NK-92 (cell line): ENCODE results near the gene LOC101059915.
"Not testable (repeated sequence)": the region's sequence is repeated elsewhere in the genome, so short reads cannot be mapped to it uniquely, and the experiment has no call there.

Experiments
- DNase-seq: peaks from one replicate; lab custom pipeline; 2025; ENCODE audit not compliant: unreplicated experiment; lab: John Stamatoyannopoulos, UW

LOC101059915 gene

DNA sequence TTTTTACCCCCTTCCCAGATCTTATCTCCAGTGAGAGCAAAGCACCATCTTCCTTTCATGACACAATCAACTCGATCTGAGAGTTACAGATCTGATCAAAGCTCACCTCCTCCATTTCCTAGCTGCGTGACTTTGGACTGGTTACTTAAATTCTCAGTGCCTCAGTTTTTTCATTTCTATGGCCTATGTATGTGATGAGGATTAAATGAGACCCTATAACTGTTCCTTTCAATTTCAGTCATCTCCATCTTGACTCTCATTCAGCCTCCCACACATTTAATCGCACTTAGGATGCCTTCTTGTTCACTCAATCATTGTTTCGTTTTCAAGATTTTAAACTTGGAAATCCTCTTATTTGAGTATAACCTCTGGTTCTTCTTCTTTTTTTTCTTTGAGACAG, 28.9 kb upstream of the LOC101059915 start:
- no peak for DNase-seq

DNA sequence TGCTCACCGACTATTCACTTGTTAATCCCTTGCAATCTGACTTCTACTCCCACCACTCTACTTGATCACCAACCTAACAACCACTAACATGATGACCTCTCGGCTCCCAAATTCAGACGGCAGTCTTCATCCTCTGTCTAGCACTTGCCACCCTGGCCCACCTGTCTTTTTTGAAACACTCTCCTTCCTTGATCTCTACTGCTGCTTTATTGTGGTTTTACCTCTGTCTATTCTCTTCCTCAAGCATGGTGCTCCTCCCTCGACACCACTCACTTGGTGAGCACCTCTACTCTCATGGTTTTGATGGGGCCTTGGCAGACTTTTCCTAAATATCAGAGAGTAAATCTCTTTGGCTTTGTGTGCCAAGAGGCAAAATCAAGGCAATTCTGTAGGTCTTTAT, 27.3 kb upstream of the LOC101059915 start:
- no peak for DNase-seq

DNA sequence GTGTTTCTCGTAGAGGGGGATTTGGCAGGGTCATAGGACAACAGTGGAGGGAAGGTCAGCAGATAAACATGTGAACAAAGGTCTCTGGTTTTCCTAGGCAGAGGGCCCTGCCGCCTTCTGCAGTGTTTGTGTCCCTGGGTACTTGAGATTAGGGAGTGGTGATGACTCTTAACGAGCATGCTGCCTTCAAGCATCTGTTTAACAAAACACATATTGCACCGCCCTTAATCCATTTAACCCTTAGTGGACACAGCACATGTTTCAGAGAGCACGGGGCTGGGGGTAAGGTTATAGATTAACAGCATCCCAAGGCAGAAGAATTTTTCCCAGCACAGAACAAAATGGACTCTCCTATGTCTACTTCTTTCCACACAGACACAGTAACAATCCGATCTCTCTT, 22.9 kb upstream of the LOC101059915 start:
- not testable (repeated sequence) for DNase-seq

- no peak for DNase-seq
Measured at GRCh38 chrX:71650333-71650969, 16.9 kb upstream of the LOC101059915 start.

- DNase-seq, result no peak
Measured at GRCh38 chrX:71652405-71652804, 14.9 kb upstream of the LOC101059915 start.

DNA sequence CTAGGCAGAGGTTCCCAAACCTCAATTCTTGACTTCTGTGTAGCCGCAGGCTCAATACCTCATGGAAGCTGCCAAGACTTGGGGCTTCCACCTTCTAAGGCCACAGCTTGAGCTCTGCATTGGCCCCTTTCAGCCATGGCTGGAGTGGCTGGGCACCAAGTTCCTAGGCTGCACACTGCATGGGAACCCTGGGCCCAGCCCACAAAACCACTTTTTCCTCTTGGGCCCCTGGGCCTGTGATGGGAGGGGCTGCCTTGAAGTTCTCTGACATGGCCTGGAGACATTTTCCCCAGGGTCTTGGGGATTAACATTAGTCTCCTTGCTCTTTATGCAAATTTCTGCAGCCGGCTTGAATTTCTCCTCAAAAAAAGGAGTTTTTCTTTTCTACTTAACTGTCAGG, 14.0 kb upstream of the LOC101059915 start:
- no peak for DNase-seq

GRCh38 chrX:71657267-71657666, 10.1 kb upstream of the LOC101059915 start:
- no peak for DNase-seq

- DNase-seq, result no peak
Measured at GRCh38 chrX:71659342-71659741, 8.0 kb upstream of the LOC101059915 start.

DNA sequence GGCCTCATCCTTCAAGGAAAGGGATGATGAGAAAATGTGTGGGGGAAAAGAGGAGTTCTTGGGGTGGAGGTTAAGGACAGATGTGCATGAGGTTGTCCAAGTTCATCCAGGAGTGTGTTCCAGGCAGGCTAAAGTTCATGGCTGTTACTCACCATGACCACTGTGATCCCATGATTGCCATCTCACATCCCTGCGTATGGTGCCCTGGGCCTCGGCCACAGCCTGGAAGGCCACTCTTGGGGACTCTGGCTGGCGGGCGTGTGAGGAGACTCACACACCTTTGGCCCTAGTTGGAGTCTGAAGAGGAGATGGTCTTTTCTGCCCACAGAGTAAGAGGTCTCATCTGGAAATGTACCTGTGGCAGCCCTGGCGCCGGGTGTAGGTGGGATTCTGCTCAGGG, 7.4 kb upstream of the LOC101059915 start:
- DNase-seq, result no peak

GRCh38 chrX:71660562-71661416, 6.6 kb upstream of the LOC101059915 start:
- DNase-seq, result no peak

DNA sequence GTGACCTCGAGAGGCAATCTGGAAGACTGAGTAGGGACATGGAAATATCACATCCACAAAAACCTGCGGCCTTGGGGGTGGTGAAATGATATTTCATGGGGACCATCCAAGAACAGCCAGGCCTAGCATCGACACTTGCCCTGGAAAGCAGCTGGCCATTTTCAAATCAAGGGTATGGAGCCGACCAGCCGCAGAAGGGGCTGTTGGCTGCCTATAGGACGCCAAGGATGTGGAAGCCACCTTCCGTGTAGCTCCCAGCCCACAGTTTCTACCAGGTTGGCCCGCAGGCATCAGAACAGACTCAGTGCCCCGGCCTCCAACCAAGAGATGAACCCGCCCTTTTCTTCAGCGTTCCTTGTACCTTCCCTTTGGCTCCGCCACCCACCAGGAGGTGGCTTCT, 5.4 kb upstream of the LOC101059915 start:
- DNase-seq, result no peak

DNA sequence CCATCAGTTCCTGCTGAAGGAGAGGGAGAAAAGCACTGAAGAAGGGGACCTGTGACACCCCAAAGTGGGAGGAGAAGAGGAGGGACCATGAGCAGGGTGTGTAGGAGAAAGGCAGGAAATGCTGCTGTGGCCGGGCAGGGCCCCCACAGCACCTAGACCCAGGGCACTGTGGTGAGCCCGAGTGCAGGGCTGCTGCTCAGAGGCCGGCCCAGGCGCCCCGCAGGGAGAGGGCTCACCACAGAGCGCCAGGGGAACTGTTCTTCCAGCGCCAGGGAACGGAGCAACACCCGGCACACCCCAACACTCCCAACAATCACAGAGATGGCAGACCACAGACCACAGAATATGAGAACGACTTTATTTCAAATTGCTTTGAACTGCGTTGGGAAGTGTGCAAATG, 4.7 kb upstream of the LOC101059915 start:
- DNase-seq, result not testable (repeated sequence)

DNA sequence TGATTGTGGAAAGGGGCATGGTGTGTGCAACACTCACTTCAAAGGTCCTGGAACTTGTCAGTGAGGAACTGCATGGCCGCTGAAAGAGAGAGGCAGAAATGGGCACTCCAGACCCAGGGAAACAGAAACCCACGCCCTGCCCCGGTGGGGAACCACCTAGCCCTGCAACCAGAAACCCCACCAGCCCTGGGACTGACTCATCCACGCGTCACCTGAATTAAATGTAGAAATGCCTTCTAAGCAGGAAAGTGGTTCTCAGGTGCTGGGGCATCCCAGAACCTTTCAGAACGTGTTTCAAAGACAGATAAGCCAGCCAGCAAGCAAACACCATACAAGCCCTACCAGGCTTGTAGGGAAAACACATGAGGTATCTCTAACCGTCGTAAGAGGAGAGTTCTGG, 4.1 kb upstream of the LOC101059915 start:
- DNase-seq, result not testable (repeated sequence)

DNA sequence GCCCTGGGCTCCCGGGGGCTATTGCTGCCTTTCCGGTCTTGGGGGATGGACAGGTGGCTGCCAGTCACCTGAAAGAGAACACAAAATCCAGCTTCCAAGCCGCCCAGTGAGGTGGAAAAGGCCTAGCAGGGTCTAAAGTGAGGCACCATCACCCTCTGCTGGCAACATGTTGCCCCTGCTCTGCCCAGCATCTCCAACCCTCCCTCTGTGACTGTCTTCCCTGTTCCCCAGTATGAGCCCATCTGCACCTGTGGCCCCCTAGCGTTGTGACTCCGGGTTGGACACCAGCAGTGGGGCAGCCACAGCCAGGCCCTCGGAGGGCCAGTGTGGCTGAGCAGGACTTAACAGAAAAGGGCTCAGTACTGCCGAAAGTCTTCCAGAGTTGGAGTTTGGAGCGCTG, 3.1 kb upstream of the LOC101059915 start:
- not testable (repeated sequence) for DNase-seq

DNA sequence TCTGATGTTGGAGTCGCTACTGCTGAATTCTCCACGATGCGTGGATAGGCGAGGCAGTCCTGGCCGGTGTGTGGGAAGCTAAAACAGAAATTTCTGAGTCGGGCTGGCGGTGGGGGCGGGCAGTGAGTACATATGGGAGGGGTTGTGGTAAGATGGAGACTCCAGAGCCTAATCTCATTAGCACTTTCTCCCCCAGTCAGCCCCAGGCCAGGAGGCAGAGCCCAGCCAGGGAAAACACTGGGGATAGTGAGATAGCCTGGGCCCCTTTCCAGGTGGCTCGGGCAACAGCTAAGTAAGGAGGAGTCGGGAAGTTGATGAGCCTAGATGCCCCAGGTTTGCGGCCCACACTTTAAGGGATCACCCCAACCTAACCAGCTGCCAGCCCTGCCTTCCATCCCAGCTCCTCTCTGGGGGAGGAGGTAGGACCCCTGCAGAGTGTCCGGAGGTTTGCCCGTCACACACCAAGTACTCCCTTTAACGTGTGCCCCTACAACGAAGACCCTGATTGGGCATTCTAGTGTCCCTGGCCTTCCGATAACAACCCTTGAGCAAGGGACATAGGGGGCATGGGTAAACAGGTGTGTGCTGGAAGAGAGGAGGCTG, 2.4 kb upstream of the LOC101059915 start:
- no peak for DNase-seq

DNA sequence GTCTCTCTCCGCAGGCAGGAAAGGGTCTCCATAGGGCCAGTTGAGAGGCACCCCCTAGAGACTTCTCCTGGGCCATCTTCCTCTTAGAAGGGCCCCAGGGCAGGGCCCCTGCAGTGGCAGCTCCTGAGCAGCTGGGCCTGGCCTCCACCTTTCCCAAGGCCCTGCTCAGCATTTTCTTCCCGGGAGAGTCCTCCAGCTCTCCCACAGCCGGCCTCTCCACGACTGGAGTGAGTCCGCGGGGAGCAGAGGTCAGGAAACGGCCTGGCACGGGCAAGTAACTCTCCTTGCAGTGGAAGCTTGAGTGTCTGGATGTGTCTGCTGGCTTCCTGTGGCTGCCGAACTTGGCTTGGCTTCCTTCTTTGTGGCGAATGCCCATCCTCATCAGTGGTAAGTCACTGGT, 1.6 kb upstream of the LOC101059915 start:
- DNase-seq, result no peak

GRCh38 chrX:71666240-71667223, 814 bp upstream of the LOC101059915 start:
- no peak for DNase-seq

- no peak for DNase-seq
Measured at GRCh38 chrX:71668248-71668595, 876 bp downstream of the LOC101059915 start.

DNA sequence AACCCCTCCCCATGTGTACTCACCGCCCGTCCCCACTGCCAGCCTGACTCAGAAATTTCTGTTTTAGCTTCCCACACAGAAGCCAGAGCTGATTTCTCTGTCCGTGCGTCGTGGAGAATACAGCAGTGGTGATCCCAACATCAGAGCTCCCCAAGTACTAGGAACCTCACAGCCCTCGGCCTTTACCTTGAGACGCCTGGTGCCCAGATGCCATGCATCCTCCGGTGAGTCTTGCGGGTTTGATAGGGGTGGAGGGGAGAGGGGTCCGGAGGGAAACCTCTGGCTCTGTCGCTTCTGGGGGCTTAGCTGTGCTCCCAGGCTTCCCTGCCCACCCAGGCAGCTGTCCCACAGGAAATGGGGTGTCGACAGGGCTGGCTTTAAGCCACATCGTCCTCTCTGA, 2.1 kb downstream of the LOC101059915 start:
- DNase-seq, result no peak

GRCh38 chrX:71669947-71670346, 2.6 kb downstream of the LOC101059915 start:
- DNase-seq, result not testable (repeated sequence)
